NCI-H748 (cell line): Measurements from ENCODE around the gene LGALS16.
"Not testable (repeated sequence)": the region's sequence is repeated elsewhere in the genome, so short reads cannot be mapped to it uniquely, and the experiment has no call there.

ENCODE experiments used
- DNase-seq: peaks from one replicate; lab custom pipeline; 2025; ENCODE audit not compliant: unreplicated experiment; lab: John Stamatoyannopoulos, UW

LGALS16 gene, protein sequence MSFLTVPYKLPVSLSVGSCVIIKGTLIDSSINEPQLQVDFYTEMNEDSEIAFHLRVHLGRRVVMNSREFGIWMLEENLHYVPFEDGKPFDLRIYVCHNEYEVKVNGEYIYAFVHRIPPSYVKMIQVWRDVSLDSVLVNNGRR

DNA sequence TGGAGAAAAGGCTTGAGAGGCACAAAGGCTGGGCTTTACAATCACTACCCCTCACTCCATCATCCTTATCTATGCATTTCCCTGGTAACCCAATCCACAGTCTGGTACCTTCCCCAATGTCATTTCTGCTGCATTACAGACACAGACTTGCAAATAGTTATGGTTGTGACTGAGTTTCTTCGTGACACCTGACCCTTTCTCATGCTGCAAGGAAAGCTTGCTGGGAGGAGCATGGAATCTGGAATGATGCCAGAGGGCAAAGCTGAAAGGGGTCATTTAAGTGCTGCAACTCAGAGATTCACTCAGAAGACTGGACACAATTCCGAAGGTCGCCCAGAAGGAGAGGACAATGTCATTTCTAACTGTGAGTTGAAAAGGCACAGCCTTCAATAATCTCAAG lies at the start of gene LGALS16:
LGALS16 (plus strand) TSS at position 301 of the 400 bp plus-strand sequence; CDS start at position 350, 49 bp downstream.
- DNase-seq = no peak

DNA sequence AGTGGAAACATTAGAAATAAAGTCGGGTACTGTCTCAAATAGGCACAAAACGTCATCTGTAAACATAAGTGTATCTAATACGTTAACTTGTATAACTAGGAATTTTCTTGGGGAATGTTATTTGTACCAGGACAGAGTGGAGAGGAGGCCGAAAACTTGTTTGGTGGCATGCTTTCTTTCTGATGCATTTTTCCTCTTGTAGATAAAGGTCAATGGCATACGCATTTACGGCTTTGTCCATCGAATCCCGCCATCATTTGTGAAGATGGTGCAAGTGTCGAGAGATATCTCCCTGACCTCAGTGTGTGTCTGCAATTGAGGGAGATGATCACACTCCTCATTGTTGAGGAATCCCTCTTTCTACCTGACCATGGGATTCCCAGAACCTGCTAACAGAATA lies 48.7 kb upstream of the LGALS16 start:
- DNase-seq = no peak

DNA sequence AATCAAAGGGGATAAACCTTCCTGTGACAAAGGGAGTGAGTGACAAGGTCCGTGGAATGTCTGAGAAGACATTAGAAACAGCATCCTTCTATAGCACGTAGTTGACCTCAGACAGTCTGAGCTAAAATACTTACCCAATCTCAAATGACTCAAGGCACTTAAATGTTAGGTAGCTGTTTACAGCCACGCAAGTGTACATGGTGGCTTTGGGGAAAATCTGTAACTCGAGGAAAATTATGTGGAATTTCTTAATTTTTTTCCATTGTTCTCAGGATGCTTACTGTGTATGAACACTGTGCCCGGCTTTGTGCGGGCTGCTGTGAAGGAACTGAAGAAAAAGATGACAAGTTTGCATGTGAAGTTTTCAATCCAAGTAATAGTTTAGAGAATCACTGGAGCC lies 48.2 kb upstream of the LGALS16 start:
- no peak for DNase-seq

DNA sequence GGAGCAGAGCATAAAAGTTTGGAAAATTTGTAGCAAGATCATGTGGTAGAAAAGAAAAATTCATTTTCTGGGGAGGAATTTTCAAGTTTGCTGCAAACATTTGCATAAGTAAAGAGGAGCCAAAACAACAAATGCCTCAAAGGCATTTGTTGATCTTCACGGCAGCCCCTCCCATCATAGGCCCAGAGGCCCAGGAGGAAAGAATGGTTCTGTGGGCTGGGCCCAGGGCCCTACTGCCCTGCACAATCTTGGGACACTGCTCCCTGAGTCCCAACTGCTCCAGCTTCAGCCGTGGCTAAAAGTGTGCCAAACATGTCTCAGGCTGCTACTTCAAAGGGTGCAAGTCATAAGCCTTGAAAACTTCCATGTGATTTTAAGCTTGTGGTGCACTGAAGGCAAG lies 42.1 kb upstream of the LGALS16 start:
- no peak for DNase-seq

DNA sequence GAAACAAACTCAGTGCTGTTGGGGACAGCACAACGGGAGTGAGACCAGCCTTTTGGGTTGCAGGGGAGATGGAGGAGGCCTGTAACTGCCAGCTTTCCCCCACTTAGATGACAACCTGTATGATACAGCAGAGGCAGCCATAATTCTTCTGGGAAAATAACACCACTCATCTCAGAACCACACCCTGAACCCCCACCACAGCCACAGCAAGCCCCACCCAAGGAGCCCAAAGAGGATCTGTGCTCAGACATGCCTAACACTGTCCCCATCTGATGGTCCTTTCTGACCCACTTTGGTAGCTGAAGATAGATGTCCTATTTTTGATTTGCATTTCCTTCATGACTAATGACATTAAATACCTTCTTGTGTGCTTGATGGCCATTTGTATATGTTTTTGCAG lies 38.0 kb upstream of the LGALS16 start:
- no peak for DNase-seq

DNA sequence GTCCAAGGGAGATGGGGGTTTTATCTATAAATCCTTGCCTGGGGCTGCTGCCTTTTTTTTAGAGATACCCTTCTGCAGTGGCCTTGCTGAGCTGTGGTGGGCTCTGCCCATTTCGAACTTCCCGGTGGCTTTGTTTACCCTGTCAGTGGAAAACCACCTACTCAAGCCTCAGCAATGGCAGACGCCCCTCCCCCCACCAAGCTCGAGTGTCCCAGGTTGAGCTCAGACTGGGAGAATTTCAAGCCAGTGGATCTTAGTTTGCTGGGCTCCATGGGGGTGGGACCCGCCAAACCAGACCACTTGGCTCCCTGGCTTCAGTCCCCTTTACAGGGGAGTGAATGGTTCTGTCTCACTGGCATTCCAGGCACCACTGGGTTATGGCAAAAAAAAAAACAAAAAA lies 31.8 kb upstream of the LGALS16 start:
- DNase-seq = no peak

DNA sequence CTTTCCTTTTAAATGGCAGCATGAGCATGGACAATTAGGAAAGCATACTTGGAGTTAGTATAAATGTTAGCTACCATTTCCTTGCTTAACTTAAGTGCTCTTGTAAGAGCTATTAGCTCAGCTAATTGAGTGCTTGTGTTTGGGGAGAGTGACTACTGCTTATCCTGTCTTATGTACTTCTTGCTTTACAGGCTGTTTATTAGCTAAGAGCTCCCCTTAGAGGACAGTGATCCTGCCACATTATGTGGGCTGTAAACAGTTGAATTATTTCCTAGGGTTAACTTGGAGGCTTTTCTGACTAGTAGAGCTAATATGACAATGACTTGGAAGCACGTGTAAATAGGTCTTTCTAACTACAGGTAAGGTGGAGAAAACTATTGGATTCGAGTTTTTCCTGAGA lies 28.1 kb upstream of the LGALS16 start:
- peak; percentile 24 for DNase-seq

DNA sequence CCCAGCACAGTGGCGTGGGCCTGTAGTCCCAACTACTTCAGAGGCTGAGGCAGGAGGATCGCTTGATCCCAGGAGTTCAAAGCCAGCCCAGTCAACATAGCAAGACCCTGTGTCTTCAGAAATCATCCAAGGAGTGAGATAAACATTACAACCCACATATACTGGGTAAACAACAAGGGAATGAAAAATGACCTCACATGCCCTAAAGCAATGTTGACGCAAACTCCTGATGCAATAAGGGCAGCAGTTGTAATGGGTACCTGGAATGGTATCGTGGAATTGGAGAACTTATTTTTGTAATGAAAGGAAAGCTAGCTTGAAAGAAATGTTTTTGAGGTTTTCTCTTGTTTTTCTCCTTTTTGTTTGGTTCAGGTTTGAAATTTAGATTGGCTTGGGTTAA lies 24.5 kb upstream of the LGALS16 start:
- DNase-seq = no peak

DNA sequence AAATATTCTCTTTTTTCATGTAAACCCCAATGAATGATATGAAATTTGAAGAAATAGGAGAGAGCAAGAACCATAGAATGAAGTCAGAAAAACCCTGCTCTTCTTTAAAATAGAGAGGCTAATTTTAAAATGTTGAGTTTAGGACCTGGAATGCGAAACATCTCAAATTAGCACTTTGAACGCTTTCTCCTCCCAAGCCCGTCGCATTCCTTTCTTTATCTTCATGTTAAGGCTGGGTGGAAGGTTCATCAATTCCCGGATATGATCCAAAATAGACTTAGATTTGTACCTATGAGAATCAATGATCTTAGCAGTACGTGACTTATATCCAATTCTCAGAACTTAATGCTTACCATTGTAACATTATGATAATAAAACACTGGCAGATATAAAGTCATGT lies 24.1 kb upstream of the LGALS16 start:
- no peak for DNase-seq

DNA sequence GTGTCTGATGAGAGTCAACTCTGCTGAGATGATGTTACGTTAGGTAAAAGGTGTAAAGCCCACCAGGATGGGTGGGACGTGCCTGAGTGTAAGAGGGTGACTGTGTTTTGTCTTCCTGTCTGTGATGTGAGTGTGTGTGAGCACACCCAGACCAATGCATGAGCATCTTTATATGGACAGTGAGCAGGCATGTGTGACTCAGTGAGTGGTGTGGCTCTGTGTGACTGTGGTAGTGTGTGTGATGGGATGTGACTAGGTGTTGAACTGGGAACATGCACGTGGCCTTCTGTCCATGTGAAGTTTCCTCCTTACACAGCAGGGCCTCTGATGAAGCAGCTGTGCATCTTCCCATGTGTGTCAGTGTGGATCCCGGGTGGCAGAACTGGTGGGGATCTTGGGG lies 17.8 kb upstream of the LGALS16 start:
- DNase-seq = no peak

DNA sequence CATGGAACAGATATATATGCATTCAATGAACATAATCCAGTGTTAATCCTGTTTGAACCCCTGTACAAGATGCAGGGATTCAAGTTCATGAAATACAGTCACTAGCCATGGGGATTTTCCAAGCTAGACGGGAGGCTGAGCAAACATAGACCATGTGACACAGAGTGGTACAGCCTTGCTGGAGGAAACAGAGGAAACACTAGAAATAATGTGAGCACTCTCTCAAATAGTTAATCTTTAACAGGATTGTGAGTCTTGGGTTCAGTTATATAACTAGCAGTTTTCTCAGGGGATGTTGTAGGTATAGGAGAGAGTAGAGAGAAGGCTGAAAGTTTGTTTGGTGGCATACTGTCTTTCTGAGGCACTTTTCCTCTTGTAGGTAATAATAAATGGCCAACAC lies 13.9 kb upstream of the LGALS16 start:
- DNase-seq = no peak

DNA sequence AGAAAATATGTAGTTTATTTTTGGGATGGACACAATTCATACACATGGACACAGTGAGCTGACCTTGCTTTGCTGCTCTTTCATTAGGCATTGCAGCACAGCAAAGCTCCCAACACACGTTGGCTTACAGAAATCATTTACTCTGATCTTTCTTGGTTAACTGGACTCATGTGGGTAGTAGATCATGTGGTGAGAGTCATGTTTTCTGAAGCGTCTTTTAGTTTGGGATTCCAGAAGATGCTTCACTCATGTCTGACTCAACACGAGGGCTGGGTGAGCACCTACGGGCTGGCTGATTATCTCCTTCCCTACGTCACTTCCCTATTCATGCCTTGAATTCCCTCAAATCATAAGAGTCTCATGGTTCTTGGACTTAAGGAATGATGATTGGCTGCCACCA lies 12.1 kb upstream of the LGALS16 start:
- DNase-seq = no peak

DNA sequence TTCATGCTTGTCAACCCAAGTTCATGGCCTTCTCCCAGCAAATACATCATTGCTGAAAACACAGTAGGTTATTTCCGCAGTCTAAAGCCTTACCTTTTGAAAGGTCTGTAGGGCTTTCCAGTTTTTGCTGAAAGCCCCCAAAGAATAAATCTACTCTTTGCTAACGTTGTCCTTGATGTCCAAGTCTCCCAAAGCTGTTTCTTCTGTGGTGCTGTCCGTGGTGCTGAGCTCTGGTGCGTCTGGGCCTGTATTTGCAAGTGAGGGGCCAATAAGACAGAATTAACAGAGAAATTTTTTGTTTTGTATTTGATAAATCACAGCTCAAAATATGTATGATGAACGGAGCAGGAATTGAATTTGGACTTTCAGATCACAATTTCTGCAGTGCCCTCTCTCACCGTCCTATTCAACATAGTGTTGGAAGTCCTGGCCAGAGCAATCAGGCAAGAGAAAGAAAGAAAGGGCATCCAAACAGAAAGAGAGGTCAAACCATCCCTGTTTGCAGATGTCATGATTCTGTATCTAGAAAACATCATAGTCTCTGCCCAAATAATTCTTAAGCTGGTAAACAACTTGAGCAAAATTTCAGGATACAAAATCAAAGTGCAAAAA lies 9.8 kb upstream of the LGALS16 start:
- no peak for DNase-seq

DNA sequence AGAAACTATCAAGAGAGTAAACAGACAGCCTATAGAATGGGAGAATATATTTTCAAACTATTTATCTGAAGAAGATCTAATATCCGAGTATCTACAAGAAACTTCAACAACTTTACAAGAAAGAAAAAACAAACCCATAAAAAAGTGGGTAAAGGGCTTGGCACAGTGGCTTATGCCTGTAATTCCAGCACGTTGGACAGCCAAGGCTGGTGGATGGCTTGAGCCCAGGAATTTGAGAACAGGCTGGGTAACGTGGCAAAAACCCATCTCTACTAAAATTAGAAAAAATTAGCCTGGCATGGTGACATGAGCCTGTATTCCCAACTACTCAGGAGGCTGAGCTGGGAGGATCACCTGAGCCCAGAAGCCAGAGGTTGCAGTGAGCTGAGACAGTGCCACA lies 7.8 kb upstream of the LGALS16 start:
- no peak for DNase-seq

DNA sequence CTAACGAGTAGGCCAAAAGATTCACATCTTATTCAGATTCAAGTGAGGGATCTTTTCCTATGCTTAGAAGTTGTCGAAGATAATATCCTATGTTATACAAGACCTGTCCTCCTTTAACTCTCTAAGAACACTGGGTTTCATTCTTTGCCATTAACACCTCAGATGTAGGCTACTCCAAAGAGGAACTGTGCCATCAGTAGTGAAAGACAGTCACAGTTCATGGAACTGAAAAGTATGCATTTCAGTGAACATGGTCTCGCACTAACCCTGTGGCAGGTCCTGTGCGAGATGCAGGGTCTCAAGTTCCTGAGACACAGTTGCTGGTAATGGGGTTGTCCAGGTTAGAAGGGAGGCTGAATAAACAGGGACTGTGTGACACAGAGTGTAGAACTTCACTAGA lies 4.1 kb downstream of the LGALS16 start:
- no peak for DNase-seq

DNA sequence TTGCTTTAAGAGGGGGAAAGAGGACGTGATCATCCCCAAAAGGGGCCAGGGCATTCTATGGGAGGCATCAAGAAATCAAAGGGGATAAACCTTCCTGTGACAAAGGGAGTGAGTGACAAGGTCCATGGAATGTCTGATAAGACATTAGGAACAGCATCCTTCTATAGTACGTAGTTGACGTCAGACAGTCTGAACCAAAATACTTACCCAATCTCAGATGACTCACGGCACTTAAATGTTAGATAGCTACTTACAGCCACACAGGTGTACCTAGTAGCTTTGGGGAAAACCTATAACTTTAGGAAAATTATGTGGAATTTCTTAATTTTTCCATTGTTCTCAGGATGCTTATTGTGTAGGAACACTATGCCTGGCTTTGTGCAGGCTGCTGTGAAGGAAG lies 4.9 kb downstream of the LGALS16 start:
- no peak for DNase-seq

DNA sequence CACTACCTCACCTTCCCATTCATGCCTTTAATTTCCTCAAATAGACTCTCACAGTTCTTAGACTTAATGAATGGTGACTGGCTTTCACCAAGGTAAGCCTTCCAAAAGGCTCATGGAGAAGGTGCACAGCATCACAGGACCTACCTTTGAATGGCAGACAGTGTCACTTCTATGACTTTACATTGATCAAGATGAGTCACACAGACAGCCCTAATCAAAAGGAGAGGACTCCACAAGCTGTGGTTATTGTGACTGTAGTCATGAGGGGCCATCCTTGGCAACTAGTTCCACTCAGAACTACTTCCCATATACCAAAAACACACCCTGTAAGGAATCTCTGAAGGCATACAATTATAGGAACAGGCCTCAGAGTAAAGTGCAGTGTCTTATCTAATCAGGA lies 5.9 kb downstream of the LGALS16 start:
- no peak for DNase-seq

DNA sequence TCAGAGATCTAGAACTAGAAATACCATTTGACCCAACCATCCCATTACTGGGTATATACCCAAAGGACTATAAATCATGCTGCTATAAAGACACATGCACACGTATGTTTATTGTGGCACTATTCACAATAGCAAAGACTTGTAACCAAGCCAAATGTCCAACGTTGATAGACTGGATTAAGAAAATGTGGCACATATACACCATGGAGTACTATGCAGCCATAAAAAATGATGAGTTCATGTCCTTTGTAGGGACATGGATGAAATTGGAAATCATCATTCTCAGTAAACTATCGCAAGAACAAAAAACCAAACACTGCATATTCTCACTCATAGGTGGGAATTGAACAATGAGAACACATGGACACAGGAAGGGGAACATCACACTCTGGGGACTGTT lies 14.1 kb downstream of the LGALS16 start:
- not testable (repeated sequence) for DNase-seq

DNA sequence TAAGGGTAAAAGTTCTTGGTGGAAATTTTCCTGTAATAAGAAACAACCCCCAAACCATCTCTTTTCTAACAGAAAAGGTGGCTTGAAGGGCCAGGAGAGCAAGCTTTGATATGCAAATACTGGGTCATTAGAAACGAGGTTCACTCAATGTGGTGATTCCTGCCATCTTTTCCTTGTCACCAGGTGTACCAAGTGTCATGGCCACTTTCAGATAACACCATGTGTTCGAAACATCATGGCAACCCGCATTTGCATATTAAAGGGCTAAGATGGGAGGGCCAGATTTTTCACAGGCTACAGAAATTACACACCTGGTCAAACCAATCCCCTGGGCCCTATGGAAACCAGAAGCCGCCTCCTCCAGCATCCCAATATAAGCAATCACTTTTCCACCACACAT lies 15.3 kb downstream of the LGALS16 start:
- DNase-seq = peak; percentile 25

DNA sequence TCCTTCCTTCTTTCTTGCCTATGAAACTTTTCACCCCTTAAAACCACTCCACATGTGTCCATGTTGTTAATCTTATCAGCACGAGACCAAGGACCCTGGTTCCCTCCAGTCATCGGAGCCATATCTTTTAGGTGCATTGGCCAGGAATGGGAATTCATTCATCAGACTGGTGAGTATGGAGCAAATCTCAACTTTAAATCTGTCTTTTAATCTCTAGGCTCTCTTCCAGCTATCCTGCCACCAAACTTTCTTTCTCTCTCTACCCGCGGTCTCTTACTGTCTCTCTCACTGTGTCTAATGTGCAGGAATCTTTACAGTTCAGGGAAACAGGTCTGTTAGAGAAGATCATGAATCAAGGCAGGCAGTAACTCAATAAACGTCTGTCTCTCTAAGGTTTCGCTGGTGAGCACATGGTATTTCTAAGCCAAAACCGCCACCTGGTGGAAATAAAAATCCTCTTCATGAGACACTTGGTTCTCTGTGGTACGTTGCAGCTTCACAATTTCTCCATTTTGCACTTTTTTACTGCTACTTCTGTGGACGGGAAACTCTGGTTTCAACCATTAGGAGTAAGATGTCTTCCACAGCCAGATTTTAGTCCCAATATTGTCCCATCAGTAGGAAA lies 16.1 kb downstream of the LGALS16 start:
- peak; percentile 79 for DNase-seq

DNA sequence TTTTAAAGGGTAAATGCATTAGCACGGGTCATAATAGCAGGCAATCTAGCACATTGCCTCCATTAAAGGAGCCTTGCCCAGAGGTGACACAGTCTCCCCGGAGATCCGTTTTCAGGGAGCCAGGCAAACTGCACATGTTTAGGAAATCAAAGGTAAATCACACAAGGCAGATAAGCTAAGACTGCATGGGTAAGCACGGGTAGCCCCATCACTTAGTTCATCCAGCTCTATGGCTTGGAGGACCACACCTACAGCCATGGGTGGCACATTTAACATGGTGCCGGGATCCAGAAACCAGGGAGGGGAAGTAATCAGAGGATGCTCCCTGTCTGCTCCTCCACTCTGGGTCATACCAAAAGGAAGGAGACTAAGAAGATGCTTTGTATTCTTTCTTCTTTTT lies 16.8 kb downstream of the LGALS16 start:
- no peak for DNase-seq

DNA sequence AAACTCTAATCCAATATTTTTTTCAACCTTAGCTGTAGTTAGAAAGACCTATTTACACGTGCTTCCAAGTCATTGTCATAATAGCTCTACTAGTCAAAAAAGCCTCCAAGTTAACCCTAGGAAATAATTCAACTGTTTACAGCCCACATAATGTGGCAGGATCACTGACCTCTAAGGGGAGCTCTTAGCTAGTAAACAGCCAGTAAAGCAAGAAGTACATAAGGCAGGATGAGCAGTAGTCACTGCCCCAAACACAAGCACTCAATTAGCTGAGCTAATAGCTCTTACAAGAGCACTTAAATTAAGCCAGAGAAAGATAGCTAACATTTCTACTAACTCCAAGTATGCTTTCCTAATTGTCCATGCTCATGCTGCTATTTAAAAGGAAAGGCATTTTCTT lies 18.1 kb downstream of the LGALS16 start:
- DNase-seq = peak; percentile 72

DNA sequence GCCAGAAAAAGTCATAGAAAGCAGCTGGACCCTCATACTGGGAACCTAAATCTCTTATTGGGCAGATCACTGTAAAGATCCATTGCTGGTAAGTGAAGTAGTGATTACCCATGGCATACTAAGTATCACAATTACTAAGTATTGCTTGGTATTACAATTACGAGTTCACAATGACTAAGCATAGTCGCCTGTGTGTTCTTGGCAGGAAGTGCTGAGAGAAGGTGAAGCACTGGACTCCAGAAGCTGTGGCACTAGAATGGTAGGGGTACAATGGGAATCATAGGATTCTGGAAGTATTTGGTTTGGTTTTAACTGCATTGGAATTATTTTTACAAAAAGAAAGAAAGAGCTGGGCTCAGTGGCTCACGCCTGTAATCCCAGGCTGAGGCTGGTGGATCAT lies 20.3 kb downstream of the LGALS16 start:
- DNase-seq = no peak
